Left renal pelvis (tissue), 4 donors: ENCODE results near the gene RASSF8. TPM values are rescaled to one million over a fixed set of nuclear protein-coding genes. Genes with fewer than 3 reads are reported as not detected.

Source experiments
- DNase-seq, 4 donors: peaks; one replicate each; pipeline ENCODE4 v3.0.0-alpha.2; 2013; ENCODE audit warnings: low read depth in 4 of 4, low spot score in 3 of 4
- polyA plus RNA-seq, 4 donors: library from polyadenylated mRNA; unstranded; fragments of 120-200 nt; gene quantifications; one replicate each; pipeline ENCODE4 v1.2.1, GENCODE V29; 2013; ENCODE audit not compliant: insufficient read length in 4 of 4

The RASSF8 gene
- polyA plus RNA-seq, 4 donors: 61.6 to 76.0 (median 69.8) TPM

- DNase-seq: no peak
Measured at GRCh38 chr12:26122681-26123481, 164.4 kb downstream of the RASSF8 start.

- DNase-seq: no peak
Measured at GRCh38 chr12:26123482-26123980, 165.0 kb downstream of the RASSF8 start.

GRCh38 chr12:26124446-26125399, 166.2 kb downstream of the RASSF8 start, which contains the start of gene BHLHE41:
TSS of gene BHLHE41 (minus strand) at chr12:26125037. CDS start at chr12:26124779, 258 bp downstream.
- no peak for DNase-seq

- DNase-seq: peak in 1 of 4 donors; percentile 46
Measured at GRCh38 chr12:26125400-26126339, 167.2 kb downstream of the RASSF8 start.

GRCh38 chr12:26126340-26127284, 168.1 kb downstream of the RASSF8 start:
- DNase-seq: no peak

- no peak for DNase-seq
Measured at GRCh38 chr12:26127404-26127803, 168.9 kb downstream of the RASSF8 start.

- no peak for DNase-seq
Measured at GRCh38 chr12:26128168-26128567, 169.7 kb downstream of the RASSF8 start.

Other genes starting within 250 kb of the RASSF8 start
- 1 to 10 TPM; 1.5 to 5.6 (median 2.4) TPM for gene BHLHE41, start 166.4 kb downstream of the RASSF8 start, polyA plus RNA-seq
- gene SSPN, start 236.9 kb downstream of the RASSF8 start, polyA plus RNA-seq: 10 to 100 TPM; 12.7 to 36.0 (median 18.4) TPM